ENCODE data around the gene ESRRG. TPM values are rescaled to one million over a fixed set of nuclear protein-coding genes. Genes with fewer than 3 reads are reported as not detected.

The ESRRG gene
- total RNA-seq, 6 experiments from 2014 or later = 0.11 to 1.9 (median 0.18) TPM

- ATAC-seq (no peak), DNase-seq (no peak)
- H3K36me3 ChIP-seq = no peaks in the 10 kb centered on the region
- TF ChIP-seq CTCF (IDR thresholded peaks at IDR 0.05) (no peak), POLR2A (IDR thresholded peaks at IDR 0.05) (no peak)
- H3K27me3 ChIP-seq = no peaks in the 10 kb centered on the region
- WGBS (ENCODE audit: insufficient coverage, low coverage, low lambda C conversion rate, missing lambda C conversion rate) = 68% methylated on average over 4 of the region's 4 CpGs
- intact Hi-C loops (cut with DNase I) = no loop called here
- no peak overlapping the region for H3K27ac ChIP-seq
- H3K4me3 ChIP-seq = no peak overlapping the region
- no peaks in the 10 kb centered on the region for H3K9me3 ChIP-seq
- no peaks in the 10 kb centered on the region for H3K4me1 ChIP-seq
Observed at GRCh38 chr1:216523043-216523442, 200.2 kb downstream of the ESRRG start.

DNA sequence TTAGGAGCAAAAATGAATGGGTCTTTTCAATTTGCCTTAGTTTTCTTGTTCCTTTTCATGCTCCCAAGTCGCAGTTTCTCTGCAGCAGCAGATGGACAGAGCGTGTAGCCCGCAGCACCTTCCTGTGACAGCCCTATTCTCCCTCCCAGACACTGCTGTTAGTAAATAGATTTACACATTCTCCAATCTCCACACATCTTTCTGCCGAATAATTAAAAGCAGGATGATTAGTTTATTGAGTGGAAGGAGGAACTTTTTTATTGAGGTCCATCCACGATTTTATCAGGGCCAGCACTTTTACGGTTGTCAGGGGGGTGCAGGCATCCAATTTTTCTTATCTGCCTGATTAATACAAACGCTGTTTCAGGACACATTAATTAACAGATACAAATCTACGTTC is 201.8 kb downstream of the ESRRG start:
- ATAC-seq (no peak), DNase-seq (no peak)
- Histone ChIP-seq H3K9me3 (no peaks in the 10 kb centered on the region), H3K36me3 (no peaks in the 10 kb centered on the region), H3K4me3 (no peak overlapping the region), H3K4me1 (no peaks in the 10 kb centered on the region), H3K27ac (no peak overlapping the region), H3K27me3 (no peaks in the 10 kb centered on the region)
- TF ChIP-seq CTCF (IDR thresholded peaks at IDR 0.05) (no peak), POLR2A (IDR thresholded peaks at IDR 0.05) (no peak)
- intact Hi-C loops (cut with DNase I) = no loop called here
- WGBS (ENCODE audit: insufficient coverage, low coverage, low lambda C conversion rate, missing lambda C conversion rate) = 80% methylated on average over 8 of the region's 8 CpGs

GRCh38 chr1:216518844-216519627 is 204.2 kb downstream of the ESRRG start:
- intact Hi-C loops (cut with DNase I) = no loop called here
- no peak for DNase-seq
- WGBS (ENCODE audit: insufficient coverage, low coverage, low lambda C conversion rate, missing lambda C conversion rate) = 90% methylated on average over 8 of the region's 8 CpGs

DNA sequence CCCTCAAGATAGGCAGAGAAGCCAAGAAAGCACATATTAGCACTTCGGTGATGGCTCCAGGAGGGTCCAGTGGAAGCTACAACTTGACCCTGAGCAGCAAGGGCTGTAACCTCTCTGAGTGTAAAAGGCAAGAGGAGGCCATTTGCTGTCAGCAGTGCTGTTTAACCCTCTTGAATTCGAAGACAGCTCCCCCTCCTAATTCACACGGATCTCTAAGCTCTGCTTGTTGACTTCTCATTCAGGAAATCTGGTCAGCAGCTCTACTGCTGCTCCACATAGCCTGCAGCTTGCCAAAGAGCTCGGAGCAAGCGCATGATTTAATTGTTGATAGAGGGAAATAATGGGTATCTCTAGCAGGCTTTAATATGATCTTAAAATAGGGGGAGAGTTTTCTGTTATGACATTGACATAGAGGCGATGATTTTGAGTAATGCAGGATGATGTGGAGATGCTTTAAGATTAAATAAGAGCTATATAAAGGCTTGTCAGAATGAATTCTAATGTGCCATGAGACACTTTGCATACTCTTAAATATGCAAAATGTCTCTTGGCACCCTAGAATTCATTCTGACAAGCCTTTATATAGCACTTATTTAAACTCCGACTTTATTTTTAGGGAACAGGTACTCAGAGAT is 220.6 kb downstream of the ESRRG start:
- WGBS (ENCODE audit: insufficient coverage, low coverage, low lambda C conversion rate, missing lambda C conversion rate) = 58% methylated on average over 7 of the region's 7 CpGs
- Histone ChIP-seq H3K27ac (no peak overlapping the region), H3K27me3 (no peaks in the 10 kb centered on the region), H3K4me3 (no peak overlapping the region), H3K36me3 (no peaks in the 10 kb centered on the region), H3K9me3 (no peaks in the 10 kb centered on the region), H3K4me1 (peaks cover 0 to 30% (median 3%) of the 10 kb centered on the region in 4 donors)
- TF ChIP-seq POLR2A (IDR thresholded peaks at IDR 0.05) = no peak
- no peak for TF ChIP-seq CTCF (IDR thresholded peaks at IDR 0.05)
- no peak for ATAC-seq
- no peak for DNase-seq
- intact Hi-C loops (cut with DNase I) = no loop called here

More at GRCh38 chr1:216518844-216519627, 204.2 kb downstream of the ESRRG start:
- Histone ChIP-seq H3K27ac (no peak overlapping the region), H3K4me1 (no peaks in the 10 kb centered on the region), H3K9me3 (no peaks in the 10 kb centered on the region), H3K27me3 (no peaks in the 10 kb centered on the region), H3K4me3 (no peak overlapping the region), H3K36me3 (no peaks in the 10 kb centered on the region)
- no peak for TF ChIP-seq CTCF (IDR thresholded peaks at IDR 0.05)
- TF ChIP-seq POLR2A (IDR thresholded peaks at IDR 0.05) = no peak
- ATAC-seq = no peak
